ENCODE results near the gene CAPNS1.

- no peak for TF ChIP-seq POLR2A (IDR thresholded peaks at IDR 0.05)
- TF ChIP-seq, protein P1, sequence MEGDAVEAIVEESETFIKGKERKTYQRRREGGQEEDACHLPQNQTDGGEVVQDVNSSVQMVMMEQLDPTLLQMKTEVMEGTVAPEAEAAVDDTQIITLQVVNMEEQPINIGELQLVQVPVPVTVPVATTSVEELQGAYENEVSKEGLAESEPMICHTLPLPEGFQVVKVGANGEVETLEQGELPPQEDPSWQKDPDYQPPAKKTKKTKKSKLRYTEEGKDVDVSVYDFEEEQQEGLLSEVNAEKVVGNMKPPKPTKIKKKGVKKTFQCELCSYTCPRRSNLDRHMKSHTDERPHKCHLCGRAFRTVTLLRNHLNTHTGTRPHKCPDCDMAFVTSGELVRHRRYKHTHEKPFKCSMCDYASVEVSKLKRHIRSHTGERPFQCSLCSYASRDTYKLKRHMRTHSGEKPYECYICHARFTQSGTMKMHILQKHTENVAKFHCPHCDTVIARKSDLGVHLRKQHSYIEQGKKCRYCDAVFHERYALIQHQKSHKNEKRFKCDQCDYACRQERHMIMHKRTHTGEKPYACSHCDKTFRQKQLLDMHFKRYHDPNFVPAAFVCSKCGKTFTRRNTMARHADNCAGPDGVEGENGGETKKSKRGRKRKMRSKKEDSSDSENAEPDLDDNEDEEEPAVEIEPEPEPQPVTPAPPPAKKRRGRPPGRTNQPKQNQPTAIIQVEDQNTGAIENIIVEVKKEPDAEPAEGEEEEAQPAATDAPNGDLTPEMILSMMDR (IDR thresholded peaks at IDR 0.05), result no peak
Measured at GRCh38 chr19:36114721-36115452, 25.0 kb upstream of the CAPNS1 start, which contains the start of gene POLR2I.
